ENCODE data around the gene NEO1. TPM values are rescaled to one million over a fixed set of nuclear protein-coding genes. Genes with fewer than 3 reads are reported as not detected.

Gene NEO1
- total RNA-seq, 1 donor from 2014 or later = 37.8 TPM

DNA sequence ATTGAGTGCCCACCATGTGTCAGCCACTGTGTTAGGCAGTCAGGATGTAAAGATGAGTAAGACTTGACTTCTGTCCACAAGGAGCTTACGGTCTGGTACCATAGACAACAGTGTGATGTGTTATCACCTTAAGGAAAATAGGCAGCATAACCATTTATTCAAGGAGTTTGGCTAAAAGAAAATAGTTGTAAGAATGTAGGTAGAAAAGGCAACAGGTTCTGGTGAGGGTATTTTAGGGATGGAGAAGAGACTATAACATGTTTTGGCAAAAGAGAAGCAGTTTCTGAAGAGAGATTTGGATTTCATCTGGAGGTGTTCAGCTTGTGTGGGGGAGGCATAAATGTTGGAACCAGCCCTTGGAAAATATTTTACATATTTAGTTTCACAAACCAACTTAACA lies 194.6 kb downstream of the NEO1 start:
- no peak for DNase-seq
- TF ChIP-seq, protein P1, sequence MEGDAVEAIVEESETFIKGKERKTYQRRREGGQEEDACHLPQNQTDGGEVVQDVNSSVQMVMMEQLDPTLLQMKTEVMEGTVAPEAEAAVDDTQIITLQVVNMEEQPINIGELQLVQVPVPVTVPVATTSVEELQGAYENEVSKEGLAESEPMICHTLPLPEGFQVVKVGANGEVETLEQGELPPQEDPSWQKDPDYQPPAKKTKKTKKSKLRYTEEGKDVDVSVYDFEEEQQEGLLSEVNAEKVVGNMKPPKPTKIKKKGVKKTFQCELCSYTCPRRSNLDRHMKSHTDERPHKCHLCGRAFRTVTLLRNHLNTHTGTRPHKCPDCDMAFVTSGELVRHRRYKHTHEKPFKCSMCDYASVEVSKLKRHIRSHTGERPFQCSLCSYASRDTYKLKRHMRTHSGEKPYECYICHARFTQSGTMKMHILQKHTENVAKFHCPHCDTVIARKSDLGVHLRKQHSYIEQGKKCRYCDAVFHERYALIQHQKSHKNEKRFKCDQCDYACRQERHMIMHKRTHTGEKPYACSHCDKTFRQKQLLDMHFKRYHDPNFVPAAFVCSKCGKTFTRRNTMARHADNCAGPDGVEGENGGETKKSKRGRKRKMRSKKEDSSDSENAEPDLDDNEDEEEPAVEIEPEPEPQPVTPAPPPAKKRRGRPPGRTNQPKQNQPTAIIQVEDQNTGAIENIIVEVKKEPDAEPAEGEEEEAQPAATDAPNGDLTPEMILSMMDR (IDR thresholded peaks at IDR 0.05) = no peak
- no peak for ATAC-seq
- Histone ChIP-seq H3K36me3 (peaks cover 20% of the 10 kb centered on the region), H3K4me3 (no peak overlapping the region), H3K9me3 (no peaks in the 10 kb centered on the region), H3K4me1 (no peaks in the 10 kb centered on the region), H3K27ac (no peak overlapping the region), H3K27me3 (ENCODE audit: low read depth) (no peaks in the 10 kb centered on the region)
- intact Hi-C loops (cut with DNase I) = no loop called here

DNA sequence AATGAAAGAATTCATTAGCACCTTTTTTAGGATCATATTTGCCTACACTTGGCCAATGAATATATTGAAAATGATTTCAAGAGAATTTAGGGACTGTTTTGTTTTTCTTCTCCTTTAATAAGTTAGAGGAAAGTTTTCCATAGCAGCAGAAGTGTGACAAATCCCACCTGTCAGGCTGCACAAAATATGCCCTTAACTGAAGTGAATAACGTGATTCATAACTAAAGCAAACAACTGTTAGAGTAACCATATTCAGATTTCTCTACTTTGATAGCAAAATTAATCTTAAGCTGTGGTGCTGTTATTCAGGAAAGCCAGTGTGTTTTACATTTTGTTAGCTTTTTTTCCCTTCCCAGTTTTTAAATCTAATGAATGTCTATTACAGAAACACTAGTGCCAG lies 195.1 kb downstream of the NEO1 start:
- H3K9me3 ChIP-seq = no peaks in the 10 kb centered on the region
- ATAC-seq (no peak), DNase-seq (no peak)
- no peak overlapping the region for H3K27ac ChIP-seq
- H3K27me3 ChIP-seq (ENCODE audit: low read depth) = no peaks in the 10 kb centered on the region
- intact Hi-C loops (cut with DNase I) = no loop called here
- peaks cover 20% of the 10 kb centered on the region for H3K36me3 ChIP-seq
- no peaks in the 10 kb centered on the region for H3K4me1 ChIP-seq
- H3K4me3 ChIP-seq = no peak overlapping the region
- TF ChIP-seq, protein P1 (IDR thresholded peaks at IDR 0.05) = no peak

DNA sequence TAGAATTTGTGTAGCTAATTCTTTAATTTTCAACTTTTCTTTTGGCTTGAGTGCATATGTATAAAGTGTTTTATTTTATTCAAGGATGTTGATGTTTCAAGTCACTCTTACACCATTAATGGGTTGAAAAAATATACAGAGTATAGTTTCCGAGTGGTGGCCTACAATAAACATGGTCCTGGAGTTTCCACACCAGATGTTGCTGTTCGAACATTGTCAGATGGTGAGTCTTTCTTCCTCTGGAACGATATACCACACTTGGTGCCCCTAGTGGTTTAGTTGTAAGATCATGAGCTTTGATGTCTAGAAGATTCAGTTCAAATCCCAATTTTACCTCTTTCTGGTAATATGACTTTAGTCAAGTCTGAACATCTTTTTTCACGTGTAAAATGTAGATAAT lies 197.2 kb downstream of the NEO1 start:
- no peak overlapping the region for H3K4me3 ChIP-seq
- no peak for ATAC-seq
- H3K4me1 ChIP-seq = no peaks in the 10 kb centered on the region
- TF ChIP-seq, protein P1 (IDR thresholded peaks at IDR 0.05) = no peak
- no peaks in the 10 kb centered on the region for H3K27me3 ChIP-seq (ENCODE audit: low read depth)
- DNase-seq = no peak
- intact Hi-C loops (cut with DNase I) = no loop called here
- no peak overlapping the region for H3K27ac ChIP-seq
- H3K9me3 ChIP-seq = no peaks in the 10 kb centered on the region
- H3K36me3 ChIP-seq = peaks cover 17% of the 10 kb centered on the region

DNA sequence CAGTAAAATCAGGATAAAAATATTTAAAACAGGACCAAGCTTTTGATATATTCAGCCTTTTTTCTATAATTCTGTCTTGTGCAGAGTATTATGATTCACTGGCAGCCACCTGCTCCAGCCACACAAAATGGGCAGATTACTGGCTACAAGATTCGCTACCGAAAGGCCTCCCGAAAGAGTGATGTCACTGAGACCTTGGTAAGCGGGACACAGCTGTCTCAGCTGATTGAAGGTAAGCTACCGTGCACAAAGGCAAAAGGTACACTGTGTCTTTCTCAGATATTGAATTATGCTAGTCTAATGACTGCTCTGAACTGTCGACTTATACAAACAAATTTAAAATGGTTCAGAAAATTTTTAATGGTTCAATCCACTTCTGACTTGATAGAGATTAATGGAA lies 202.3 kb downstream of the NEO1 start:
- Histone ChIP-seq H3K27me3 (ENCODE audit: low read depth) (no peaks in the 10 kb centered on the region), H3K36me3 (peaks cover 33% of the 10 kb centered on the region), H3K9me3 (no peaks in the 10 kb centered on the region), H3K4me3 (no peak overlapping the region), H3K27ac (no peak overlapping the region), H3K4me1 (no peaks in the 10 kb centered on the region)
- intact Hi-C loops (cut with DNase I) = no loop called here
- ATAC-seq (no peak), DNase-seq (no peak)
- TF ChIP-seq, protein P1 (IDR thresholded peaks at IDR 0.05) = no peak

DNA sequence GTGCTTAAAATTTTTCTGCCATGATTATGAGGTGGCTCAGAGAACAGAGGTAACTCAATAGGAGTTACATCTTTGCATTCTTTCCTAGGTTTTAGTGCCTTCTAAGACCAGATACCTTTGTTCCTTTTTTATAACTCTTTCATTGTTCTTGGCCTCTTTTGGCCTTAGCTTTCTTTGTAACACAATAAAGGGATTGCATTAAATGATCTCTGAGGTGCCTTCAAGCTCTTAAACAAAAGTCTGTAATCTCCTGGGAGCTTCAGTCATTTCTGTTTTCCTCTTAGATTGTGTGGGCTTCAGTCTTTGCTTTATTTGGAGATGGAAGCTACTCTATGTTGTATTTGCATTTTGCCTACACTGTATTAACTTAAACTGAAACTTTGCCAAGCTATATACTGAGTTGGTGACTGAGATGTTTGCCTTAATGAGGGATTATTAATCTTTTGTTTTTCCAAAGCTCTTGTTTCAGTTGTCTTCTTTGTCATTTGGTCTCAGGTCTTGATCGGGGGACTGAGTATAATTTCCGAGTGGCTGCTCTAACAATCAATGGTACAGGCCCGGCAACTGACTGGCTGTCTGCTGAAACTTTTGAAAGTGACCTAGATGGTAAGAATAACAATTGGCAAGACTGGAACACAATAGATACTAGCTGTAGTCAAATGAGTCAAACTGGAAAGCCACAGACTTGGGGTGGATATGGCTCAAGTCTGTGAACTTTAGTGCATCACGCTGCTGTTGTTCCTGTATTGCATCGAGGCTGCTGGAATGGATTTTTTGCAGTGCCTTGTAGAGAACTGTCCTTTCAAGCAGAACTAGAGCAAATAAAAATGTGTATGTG lies 206.2 kb downstream of the NEO1 start:
- Histone ChIP-seq H3K4me3 (no peak overlapping the region), H3K36me3 (peaks cover 62% of the 10 kb centered on the region), H3K4me1 (no peaks in the 10 kb centered on the region), H3K27ac (no peak overlapping the region), H3K9me3 (no peaks in the 10 kb centered on the region), H3K27me3 (ENCODE audit: low read depth) (no peaks in the 10 kb centered on the region)
- intact Hi-C loops (cut with DNase I) = no loop called here
- no peak for DNase-seq
- TF ChIP-seq, protein P1 (IDR thresholded peaks at IDR 0.05) = no peak
- ATAC-seq = no peak

All from lower lobe of right lung (tissue), 2 donors.